HepG2 (cell line): ENCODE measurements around the gene ZNF84. TPM values are rescaled to one million over a fixed set of nuclear protein-coding genes. Genes with fewer than 3 reads are reported as not detected.

Source experiments
- CHCHD3 ChIP-seq: sonication (generic); formaldehyde crosslinking; IDR thresholded peaks from 2 replicates; pipeline ENCODE4 v1.8.0; 2022; ENCODE audit warnings: mild to moderate bottlenecking, missing genetic modification reagents, moderate library complexity
- GATAD1 ChIP-seq: IDR thresholded peaks from 2 replicates; pipeline ENCODE4 v1.6.1; 2016; ENCODE audit warnings: missing genetic modification reagents, missing compliant biosample characterization
- HNF4G ChIP-seq, 2 experiments: sonication (generic) in 1 of 2; formaldehyde crosslinking in 1 of 2; IDR thresholded peaks; 2 replicates each; pipeline versions ENCODE4 v1.4.0 to v1.6.1; 2011 to 2020; ENCODE audit warnings: borderline replicate concordance in 2 of 2, low read depth in 2 of 2, mild to moderate bottlenecking in 2 of 2, low read length in 1 of 2, missing genetic modification reagents in 1 of 2, moderate library complexity in 1 of 2
- MIER3 ChIP-seq: IDR thresholded peaks from 2 replicates; pipeline ENCODE4 v1.6.1; 2016; ENCODE audit warnings: missing compliant biosample characterization, borderline replicate concordance
- MZF1 ChIP-seq: sonication (generic); formaldehyde crosslinking; IDR thresholded peaks from 2 replicates; pipeline ENCODE4 v1.8.1; 2023; ENCODE audit warnings: mild to moderate bottlenecking, missing genetic modification reagents, borderline replicate concordance
- NR2F6 ChIP-seq, 2 experiments: IDR thresholded peaks; 2 replicates each; pipeline ENCODE4 v1.6.1; 2016; ENCODE audit warnings: antibody characterized with exemption in 1 of 2, mild to moderate bottlenecking in 1 of 2
- RAD21 ChIP-seq: fragments of 450-650 bp; formaldehyde crosslinking; IDR thresholded peaks from 2 replicates; pipeline ENCODE4 v1.5.0; 2020; ENCODE audit warnings: mild to moderate bottlenecking
- REXO4 ChIP-seq: sonication (generic); formaldehyde crosslinking; IDR thresholded peaks from 2 replicates; pipeline ENCODE4 v1.8.0; 2022; ENCODE audit warnings: missing genetic modification reagents, mild to moderate bottlenecking, borderline replicate concordance
- RNF2 ChIP-seq: fragments of 450-650 bp; conservative IDR thresholded peaks from 2 replicates; pipeline ENCODE4 v1.6.1; 2016; ENCODE audit warnings: low read depth
- SP4 ChIP-seq: sonication (generic); formaldehyde crosslinking; IDR thresholded peaks from 2 replicates; pipeline ENCODE4 v1.8.1; 2023; ENCODE audit warnings: mild to moderate bottlenecking, missing genetic modification reagents
- SYNCRIP ChIP-seq: fragments of 200-400 bp; formaldehyde crosslinking; IDR thresholded peaks from 2 replicates; pipeline ENCODE4 v1.6.1; 2018; ENCODE audit warnings: mild to moderate bottlenecking, low read depth, low read length; ENCODE audit not compliant: insufficient read depth
- TARDBP ChIP-seq: sonication (generic); formaldehyde crosslinking; IDR thresholded peaks from 2 replicates; pipeline ENCODE4 v1.8.0; 2022; ENCODE audit warnings: mild to moderate bottlenecking, missing genetic modification reagents
- ZBTB38 ChIP-seq: sonication (generic); formaldehyde crosslinking; IDR thresholded peaks from 2 replicates; pipeline ENCODE4 v1.5.1; 2020; ENCODE audit warnings: mild to moderate bottlenecking, missing genetic modification reagents
- ZFP41 ChIP-seq: sonication (generic); formaldehyde crosslinking; IDR thresholded peaks from 2 replicates; pipeline ENCODE4 v1.4.0; 2020; ENCODE audit warnings: mild to moderate bottlenecking, missing genetic modification reagents, borderline replicate concordance
- ZNF225 ChIP-seq: sonication (generic); formaldehyde crosslinking; IDR thresholded peaks from 2 replicates; pipeline ENCODE4 v1.4.0; 2020; ENCODE audit warnings: mild to moderate bottlenecking, missing genetic modification reagents
- ZNF24 ChIP-seq: fragments of 450-650 bp; IDR thresholded peaks from 2 replicates; pipeline ENCODE4 v1.6.1; 2017; ENCODE audit warnings: antibody characterized with exemption, mild to moderate bottlenecking
- ZNF317 ChIP-seq: sonication (generic); formaldehyde crosslinking; IDR thresholded peaks from 2 replicates; pipeline ENCODE4 v1.5.0; 2020; ENCODE audit warnings: mild to moderate bottlenecking, missing genetic modification reagents
- ZNF383 ChIP-seq: sonication (generic); formaldehyde crosslinking; IDR thresholded peaks from 2 replicates; pipeline ENCODE4 v1.4.0; 2020; ENCODE audit warnings: missing genetic modification reagents, mild to moderate bottlenecking, borderline replicate concordance
- ZNF549 ChIP-seq: sonication (generic); formaldehyde crosslinking; IDR thresholded peaks from 2 replicates; pipeline ENCODE4 v1.5.0; 2020; ENCODE audit warnings: missing genetic modification reagents
- polyA plus RNA-seq, 8 experiments: library from polyadenylated mRNA; depleted of rRNA in 3 of 8; stranded (reverse) in 7 of 8; unstranded in 1 of 8; fragments of >200 nt; fragmentation: Illumina TruSeq in 4 of 8; extraction: Trizol in 4 of 8; gene quantifications; 2 replicates each; pipeline versions ENCODE4 v1.2.1 to v1.2.3, GENCODE V29; 2011 to 2016; ENCODE audit warnings: low read depth in 4 of 8, missing spikeins in 1 of 8, mixed read lengths in 1 of 8; ENCODE audit not compliant: insufficient read depth in 1 of 8
- total RNA-seq, 5 experiments: library from RNA; depleted of rRNA; stranded (reverse); fragments of >200 nt; fragmentation: Illumina TruSeq; extraction: Trizol; gene quantifications; 2 replicates each; pipeline ENCODE4 v1.2.3, GENCODE V29; 2016; ENCODE audit warnings: low read depth in 1 of 5
- TF ChIP-seq, protein P1 (sequence below): sonication (generic); formaldehyde crosslinking; IDR thresholded peaks from 2 replicates; pipeline ENCODE4 v1.5.0; 2020; ENCODE audit warnings: mild to moderate bottlenecking, missing genetic modification reagents, moderate library complexity
- TF ChIP-seq, protein P2 (sequence below): sonication (generic); formaldehyde crosslinking; IDR thresholded peaks from 2 replicates; pipeline ENCODE4 v1.4.0; 2020; ENCODE audit warnings: missing genetic modification reagents
- TF ChIP-seq, protein P3 (sequence below): sonication (generic); formaldehyde crosslinking; IDR thresholded peaks from 2 replicates; pipeline ENCODE4 v1.8.0; 2023; ENCODE audit warnings: mild to moderate bottlenecking, missing genetic modification reagents
- TF ChIP-seq, protein P4 (sequence below): sonication (generic); formaldehyde crosslinking; IDR thresholded peaks from 2 replicates; pipeline ENCODE4 v1.8.1; 2023; ENCODE audit warnings: mild to moderate bottlenecking, missing genetic modification reagents, borderline replicate concordance
- TF ChIP-seq, protein P5 (sequence below): sonication (generic); formaldehyde crosslinking; IDR thresholded peaks from 2 replicates; pipeline ENCODE4 v1.4.0; 2020; ENCODE audit warnings: missing genetic modification reagents, borderline replicate concordance

The ZNF84 gene
- total and polyA plus RNA-seq, 2 of the 13 experiments (the other 11 are each of a cell fraction or from before 2014, with no cell fraction given), result 15.5 to 21.8 TPM

DNA sequence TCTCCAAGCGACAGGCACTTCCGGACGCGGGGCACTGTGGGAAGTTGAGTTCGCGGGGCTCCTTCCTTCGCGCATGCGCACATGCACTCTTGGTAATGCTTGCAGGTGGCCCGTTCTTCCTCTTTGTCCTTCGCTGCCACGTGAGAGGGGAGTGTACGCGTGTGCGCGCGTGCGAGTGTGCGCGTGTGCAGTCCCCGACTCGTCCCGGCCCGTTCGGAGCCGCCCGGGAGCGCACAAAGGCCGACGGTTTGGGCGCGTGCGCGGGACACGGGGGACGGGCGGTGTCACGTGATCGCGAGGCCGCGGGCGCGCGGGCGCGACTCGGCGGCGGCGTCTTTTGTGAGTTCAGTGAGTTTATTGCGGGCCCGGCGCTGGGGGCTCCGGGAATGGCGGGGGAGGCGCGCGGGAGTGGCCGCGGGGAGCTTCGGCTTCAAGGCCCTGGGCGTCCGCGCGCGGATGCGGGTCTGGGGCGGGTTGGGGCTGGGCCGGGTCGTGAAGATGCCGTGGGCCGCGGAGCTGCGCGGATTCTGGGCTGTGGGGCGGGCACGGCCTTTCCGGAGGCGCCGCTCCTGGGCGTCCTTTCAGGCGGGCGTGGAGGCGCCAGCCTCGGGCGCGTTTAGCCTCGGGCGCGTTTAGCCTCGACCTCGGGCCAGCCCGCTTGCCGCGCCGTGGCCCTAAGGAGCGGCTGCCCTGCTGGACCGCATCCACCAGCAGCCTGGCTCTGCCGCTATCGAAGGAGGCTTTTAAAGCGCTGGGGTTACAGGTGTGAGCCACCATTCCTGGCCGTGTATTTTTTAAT lies at the start of gene ZNF84 (continued):
- TF ChIP-seq ZFP41 (CRISPR knock-in tag), result no peak; the same call in 1 of the 2 replicates
- peak; percentile 82 for TF ChIP-seq GATAD1 (CRISPR knock-in tag)
- TF ChIP-seq TARDBP, result peak; percentile 78
- no peak for TF ChIP-seq NR2F6 (IDR thresholded peaks at IDR 0.05)
- TF ChIP-seq NR2F6 (CRISPR knock-in tag; IDR thresholded peaks at IDR 0.05), result peak; percentile 59; the same call in 1 of the 2 replicates
- TF ChIP-seq, protein P1, sequence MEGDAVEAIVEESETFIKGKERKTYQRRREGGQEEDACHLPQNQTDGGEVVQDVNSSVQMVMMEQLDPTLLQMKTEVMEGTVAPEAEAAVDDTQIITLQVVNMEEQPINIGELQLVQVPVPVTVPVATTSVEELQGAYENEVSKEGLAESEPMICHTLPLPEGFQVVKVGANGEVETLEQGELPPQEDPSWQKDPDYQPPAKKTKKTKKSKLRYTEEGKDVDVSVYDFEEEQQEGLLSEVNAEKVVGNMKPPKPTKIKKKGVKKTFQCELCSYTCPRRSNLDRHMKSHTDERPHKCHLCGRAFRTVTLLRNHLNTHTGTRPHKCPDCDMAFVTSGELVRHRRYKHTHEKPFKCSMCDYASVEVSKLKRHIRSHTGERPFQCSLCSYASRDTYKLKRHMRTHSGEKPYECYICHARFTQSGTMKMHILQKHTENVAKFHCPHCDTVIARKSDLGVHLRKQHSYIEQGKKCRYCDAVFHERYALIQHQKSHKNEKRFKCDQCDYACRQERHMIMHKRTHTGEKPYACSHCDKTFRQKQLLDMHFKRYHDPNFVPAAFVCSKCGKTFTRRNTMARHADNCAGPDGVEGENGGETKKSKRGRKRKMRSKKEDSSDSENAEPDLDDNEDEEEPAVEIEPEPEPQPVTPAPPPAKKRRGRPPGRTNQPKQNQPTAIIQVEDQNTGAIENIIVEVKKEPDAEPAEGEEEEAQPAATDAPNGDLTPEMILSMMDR (CRISPR knock-in tag), result no peak
- TF ChIP-seq, protein P2, sequence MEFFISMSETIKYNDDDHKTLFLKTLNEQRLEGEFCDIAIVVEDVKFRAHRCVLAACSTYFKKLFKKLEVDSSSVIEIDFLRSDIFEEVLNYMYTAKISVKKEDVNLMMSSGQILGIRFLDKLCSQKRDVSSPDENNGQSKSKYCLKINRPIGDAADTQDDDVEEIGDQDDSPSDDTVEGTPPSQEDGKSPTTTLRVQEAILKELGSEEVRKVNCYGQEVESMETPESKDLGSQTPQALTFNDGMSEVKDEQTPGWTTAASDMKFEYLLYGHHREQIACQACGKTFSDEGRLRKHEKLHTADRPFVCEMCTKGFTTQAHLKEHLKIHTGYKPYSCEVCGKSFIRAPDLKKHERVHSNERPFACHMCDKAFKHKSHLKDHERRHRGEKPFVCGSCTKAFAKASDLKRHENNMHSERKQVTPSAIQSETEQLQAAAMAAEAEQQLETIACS (CRISPR knock-in tag), result peak; percentile 98
- TF ChIP-seq ZNF24, result no peak
- TF ChIP-seq ZBTB38 (CRISPR knock-in tag), result peak; percentile 77
- TF ChIP-seq, protein P3, sequence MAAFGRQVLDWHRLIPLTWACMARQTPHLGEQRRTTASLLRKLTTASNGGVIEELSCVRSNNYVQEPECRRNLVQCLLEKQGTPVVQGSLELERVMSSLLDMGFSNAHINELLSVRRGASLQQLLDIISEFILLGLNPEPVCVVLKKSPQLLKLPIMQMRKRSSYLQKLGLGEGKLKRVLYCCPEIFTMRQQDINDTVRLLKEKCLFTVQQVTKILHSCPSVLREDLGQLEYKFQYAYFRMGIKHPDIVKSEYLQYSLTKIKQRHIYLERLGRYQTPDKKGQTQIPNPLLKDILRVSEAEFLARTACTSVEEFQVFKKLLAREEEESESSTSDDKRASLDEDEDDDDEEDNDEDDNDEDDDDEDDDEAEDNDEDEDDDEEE, result no peak; the same call in 1 of the 2 replicates
- TF ChIP-seq, protein P4, sequence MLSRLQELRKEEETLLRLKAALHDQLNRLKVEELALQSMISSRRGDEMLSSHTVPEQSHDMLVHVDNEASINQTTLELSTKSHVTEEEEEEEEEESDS (CRISPR knock-in tag), result no peak
- peak; percentile 38; the same call in 1 of the 2 replicates for TF ChIP-seq RAD21 (CRISPR knock-in tag)
- TF ChIP-seq ZNF383, result no peak
- TF ChIP-seq MIER3 (CRISPR knock-in tag), result peak; percentile 88; the same call in 1 of the 2 replicates
- no peak for TF ChIP-seq SYNCRIP
- TF ChIP-seq ZNF549 (CRISPR knock-in tag), result no peak
- TF ChIP-seq HNF4G (IDR thresholded peaks at IDR 0.05; ENCODE audit: borderline replicate concordance, low read depth, low read length), result no peak
- 0 out of 2 replicates have a peak, but pooled peaks have one; percentile 33 for TF ChIP-seq HNF4G (CRISPR knock-in tag; IDR thresholded peaks at IDR 0.05; ENCODE audit: borderline replicate concordance, low read depth)
- peak; percentile 49 for TF ChIP-seq RNF2
- no peak for TF ChIP-seq ZNF317
- TF ChIP-seq ZNF225 (CRISPR knock-in tag), result no peak; the same call in 1 of the 2 replicates
- no peak for TF ChIP-seq MZF1 (CRISPR knock-in tag)
- TF ChIP-seq CHCHD3 (CRISPR knock-in tag), result peak; percentile 59; the same call in 1 of the 2 replicates
- TF ChIP-seq SP4, result peak; percentile 89
- no peak for TF ChIP-seq REXO4 (CRISPR knock-in tag)
- TF ChIP-seq, protein P5, sequence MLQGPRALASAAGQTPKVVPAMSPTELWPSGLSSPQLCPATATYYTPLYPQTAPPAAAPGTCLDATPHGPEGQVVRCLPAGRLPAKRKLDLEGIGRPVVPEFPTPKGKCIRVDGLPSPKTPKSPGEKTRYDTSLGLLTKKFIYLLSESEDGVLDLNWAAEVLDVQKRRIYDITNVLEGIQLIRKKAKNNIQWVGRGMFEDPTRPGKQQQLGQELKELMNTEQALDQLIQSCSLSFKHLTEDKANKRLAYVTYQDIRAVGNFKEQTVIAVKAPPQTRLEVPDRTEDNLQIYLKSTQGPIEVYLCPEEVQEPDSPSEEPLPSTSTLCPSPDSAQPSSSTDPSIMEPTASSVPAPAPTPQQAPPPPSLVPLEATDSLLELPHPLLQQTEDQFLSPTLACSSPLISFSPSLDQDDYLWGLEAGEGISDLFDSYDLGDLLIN, result peak; percentile 63; the same call in 1 of the 2 replicates
